PC-3 (cell line): ENCODE data around the gene TPPP. TPM values are rescaled to one million over a fixed set of nuclear protein-coding genes. Genes with fewer than 3 reads are reported as not detected.
A peak's percentile ranks its signal among the peaks of the same experiment; 100 is the strongest.
"Not testable (repeated sequence)": the region's sequence is repeated elsewhere in the genome, so short reads cannot be mapped to it uniquely, and the experiment has no call there.

Source experiments
- ATAC-seq: fragments of 200-7000 bp; cut with Tn5 transposase; 2 replicates; pipeline ENCODE4 v1.9.1; 2020; ENCODE audit warnings: mild to moderate bottlenecking, moderate library complexity
- BruUV-seq: library from RNA; stranded (reverse); fragments of 400-500 nt; replicated peaks from 2 replicates; lab custom pipeline; 2021; lab: Mats Ljungman, UMichigan
- CTCF ChIA-PET: fragments of 300-600 bp; sonication (Branson Sonifier 250); formaldehyde crosslinking; loops from one replicate; lab custom pipeline; 2022; ENCODE audit warnings: antibody characterized with exemption; lab: Charles Lee
- POLR2A ChIA-PET: fragments of 300-600 bp; sonication (Branson Sonifier 250); formaldehyde crosslinking; loops from one replicate; lab custom pipeline; 2022; ENCODE audit warnings: antibody characterized with exemption; ENCODE audit not compliant: unreplicated experiment; lab: Charles Lee
- DNase-seq: peaks from one replicate; pipeline ENCODE4 v3.0.0-alpha.2; 2015
- H2AFZ ChIP-seq: fragments of 300-600 bp; sonication (generic); 2 replicates; pipeline ENCODE4 v1.6.0; 2016; ENCODE audit warnings: antibody characterized with exemption, low read length
- H3F3A ChIP-seq: fragments of 300-600 bp; sonication (generic); one replicate; pipeline ENCODE4 v1.6.0; 2017; ENCODE audit warnings: antibody characterized with exemption, low read length, control low read depth, mild to moderate bottlenecking; ENCODE audit not compliant: unreplicated experiment
- H3K27ac ChIP-seq: fragments of 300-600 bp; sonication (generic); 2 replicates; pipeline ENCODE4 v1.5.1; 2016; ENCODE audit warnings: mild to moderate bottlenecking, low read length
- H3K27me3 ChIP-seq: fragments of 300-600 bp; sonication (generic); 2 replicates; pipeline ENCODE4 v1.6.1; 2016; ENCODE audit warnings: low read length, mixed read lengths
- H3K36me3 ChIP-seq: fragments of 300-600 bp; sonication (generic); 2 replicates; pipeline ENCODE4 v1.6.1; 2016; ENCODE audit warnings: low read depth, mixed run types, low read length, mixed read lengths
- H3K4me1 ChIP-seq: fragments of 300-600 bp; sonication (generic); 2 replicates; pipeline ENCODE4 v1.5.1; 2016; ENCODE audit warnings: low read length; ENCODE audit not compliant: insufficient read depth
- H3K4me2 ChIP-seq: fragments of 300-600 bp; sonication (generic); 2 replicates; pipeline ENCODE4 v1.6.0; 2016; ENCODE audit warnings: low read length
- H3K4me3 ChIP-seq: fragments of 300-600 bp; sonication (generic); 2 replicates; pipeline ENCODE4 v1.5.1; 2016; ENCODE audit warnings: mild to moderate bottlenecking, low read length, mixed read lengths
- H3K79me2 ChIP-seq: fragments of 300-600 bp; sonication (generic); 2 replicates; pipeline ENCODE4 v1.6.1; 2017; ENCODE audit warnings: low read length, mixed read lengths
- H3K9ac ChIP-seq: fragments of 300-600 bp; sonication (generic); 2 replicates; pipeline ENCODE4 v1.6.0; 2016; ENCODE audit warnings: mild to moderate bottlenecking, low read length
- H3K9me2 ChIP-seq: fragments of 300-600 bp; sonication (generic); replicated peaks from 2 replicates; pipeline ENCODE4 v1.6.1; 2016; ENCODE audit warnings: mixed run types, low read length, mixed read lengths
- H3K9me3 ChIP-seq: fragments of 300-600 bp; sonication (generic); 2 replicates; pipeline ENCODE4 v1.6.1; 2016; ENCODE audit warnings: low read length, mixed read lengths
- H4K20me1 ChIP-seq: fragments of 300-600 bp; sonication (generic); 2 replicates; pipeline ENCODE4 v1.6.1; 2016; ENCODE audit warnings: low read length, mixed read lengths
- intact Hi-C: fragments of 100-400 bp; cut with micrococcal nuclease; formaldehyde crosslinking; loops from 2 replicates; pipeline ENCODE4 v1.9.0; 2023
- total RNA-seq: library from RNA; depleted of rRNA; stranded (reverse); fragments of >200 nt; gene quantifications from 2 replicates; pipeline ENCODE4 v1.2.3, GENCODE V29; 2014

TPPP gene
- total RNA-seq, 1 experiment from 2014 or later, result 1.9 TPM

DNA sequence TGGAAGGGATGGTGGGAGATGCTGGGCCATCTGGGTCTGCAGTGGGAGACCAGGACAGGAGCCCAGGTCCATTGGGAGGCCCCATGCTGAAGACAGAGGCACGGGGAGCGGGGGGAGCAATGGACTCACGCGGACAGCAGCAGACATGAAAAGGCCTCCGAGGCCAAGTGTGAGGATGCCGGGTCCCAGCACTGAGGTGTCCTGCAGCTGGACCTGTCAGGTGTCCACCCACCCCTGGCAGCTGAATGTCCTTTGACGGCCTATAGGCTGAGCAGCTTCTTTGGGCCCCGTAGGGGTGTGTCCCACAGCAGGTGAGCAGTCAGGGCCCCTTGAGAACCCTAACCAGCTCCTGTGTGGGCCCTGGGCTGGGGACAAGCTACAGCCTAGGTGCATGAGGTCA lies 3.0 kb upstream of the TPPP start:
- intact Hi-C loops, POLR2A ChIA-PET: not testable (repeated sequence)

GRCh38 chr5:695475-695874 lies 2.3 kb upstream of the TPPP start:
- H3F3A ChIP-seq, H3K36me3 ChIP-seq, H4K20me1 ChIP-seq, H3K4me3 ChIP-seq, H3K9ac ChIP-seq, intact Hi-C loops, POLR2A ChIA-PET, H3K27me3 ChIP-seq, H3K79me2 ChIP-seq, ATAC-seq, CTCF ChIA-PET, H3K4me2 ChIP-seq, H3K9me2 ChIP-seq, BruUV-seq, H3K4me1 ChIP-seq, H2AFZ ChIP-seq, H3K9me3 ChIP-seq, DNase-seq, H3K27ac ChIP-seq: not testable (repeated sequence)

More for the DNA sequence above, 3.0 kb upstream of the TPPP start:
- H4K20me1 ChIP-seq, H3K9me3 ChIP-seq, H3K4me1 ChIP-seq, H3K27me3 ChIP-seq, BruUV-seq, H3K9ac ChIP-seq, H3K4me3 ChIP-seq, H2AFZ ChIP-seq, CTCF ChIA-PET, H3F3A ChIP-seq, H3K36me3 ChIP-seq, ATAC-seq, H3K27ac ChIP-seq, DNase-seq, H3K79me2 ChIP-seq, H3K4me2 ChIP-seq, H3K9me2 ChIP-seq: not testable (repeated sequence)

GRCh38 chr5:694042-694431 lies 885 bp upstream of the TPPP start:
- H3K79me2 ChIP-seq, ATAC-seq, H3K9ac ChIP-seq, H3K36me3 ChIP-seq, H3F3A ChIP-seq, H3K9me2 ChIP-seq, BruUV-seq, H3K4me1 ChIP-seq, intact Hi-C loops, H2AFZ ChIP-seq, H3K27ac ChIP-seq, DNase-seq, POLR2A ChIA-PET, H4K20me1 ChIP-seq, H3K9me3 ChIP-seq, CTCF ChIA-PET, H3K27me3 ChIP-seq: not testable (repeated sequence)
- H3K4me3 ChIP-seq, result peak overlapping the region; percentile 43; the same call in 1 of the 2 replicates
- H3K4me2 ChIP-seq, result peak overlapping the region; percentile 34; the same call in 1 of the 2 replicates

DNA sequence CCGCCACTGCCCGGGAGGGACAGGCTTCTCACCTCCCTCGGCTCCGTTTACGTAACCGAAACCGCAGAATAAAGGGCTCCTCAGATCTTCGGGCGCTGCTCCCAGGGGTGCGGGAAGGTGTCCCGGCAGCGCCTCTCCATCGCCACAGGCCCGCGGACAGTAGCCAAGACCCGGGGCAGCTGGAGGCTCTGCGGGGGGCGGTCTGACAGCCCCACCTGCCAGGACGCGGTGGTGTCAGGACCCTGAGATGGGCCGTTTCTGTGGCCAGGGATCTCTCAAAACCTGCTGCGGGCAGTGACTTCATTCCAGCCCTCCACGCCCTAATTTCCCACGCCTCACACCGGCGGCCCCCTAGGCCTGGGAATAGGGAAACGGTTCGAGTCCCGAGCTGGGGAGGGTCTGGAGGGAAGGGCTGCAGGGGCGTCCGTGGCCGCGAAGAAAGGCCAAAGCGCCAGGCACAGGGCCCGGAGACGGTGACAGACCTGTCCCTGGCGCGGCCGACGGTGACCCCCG lies 567 bp downstream of the TPPP start:
- intact Hi-C loops, BruUV-seq, H3K27ac ChIP-seq, H3K36me3 ChIP-seq, H3K4me1 ChIP-seq, CTCF ChIA-PET, H3K9me2 ChIP-seq, H3K27me3 ChIP-seq, H3K9me3 ChIP-seq, H3F3A ChIP-seq, H3K79me2 ChIP-seq, H4K20me1 ChIP-seq, DNase-seq: not testable (repeated sequence)
- H3K9ac ChIP-seq, result peak overlapping the region; percentile 27; the same call in 1 of the 2 replicates
- H2AFZ ChIP-seq, result 0 out of 2 replicates have a peak overlapping the region, but pooled peaks have one; percentile 45
- ATAC-seq, result peak; percentile 17
- H3K4me3 ChIP-seq, result peak overlapping the region; percentile 69
- POLR2A ChIA-PET, result interaction anchor here (0.6 kb wide), 1 partner anchor 124 kb away, joined by 3 read pairs; no protein-coding TSS in a partner anchor
- H3K4me2 ChIP-seq, result peak overlapping the region; percentile 85
